ENCODE data around the gene ZNF789.

The ZNF789 gene

GRCh38 chr7:99504603-99505323, 32.1 kb downstream of the ZNF789 start, which contains the start of gene ZKSCAN5:
Gene ZKSCAN5 (plus strand): TSS chr7:99504662. CDS start chr7:99506045, 1,383 bp downstream.
- peak within 1 kb of the TSS; percentile 75 for H3K27ac ChIP-seq (ENCODE audit: low read depth, low read length, severe bottlenecking)
- 0 to 1% methylated on average over 20 to 47 of the region's 53 CpGs for WGBS, 2 experiments (ENCODE audit: insufficient coverage in 2 of 2)
- H3K4me1 ChIP-seq (ENCODE audit: control insufficient read depth, insufficient read depth, low read length, poor library complexity, severe bottlenecking): peaks cover 17% of the 10 kb centered on the region
- no peaks in the 10 kb centered on the region for H3K9me3 ChIP-seq (ENCODE audit: control insufficient read depth, low read length)
- peak within 1 kb of the TSS; percentile 87 for H3K4me3 ChIP-seq (ENCODE audit: extremely low read depth, insufficient read depth, low read length, poor library complexity, severe bottlenecking)
- H3K36me3 ChIP-seq (ENCODE audit: control insufficient read depth, insufficient read depth, low read length): peaks cover 6% of the 10 kb centered on the region

GRCh38 chr7:99505324-99505662, 32.6 kb downstream of the ZNF789 start:
- H3K4me1 ChIP-seq (ENCODE audit: control insufficient read depth, insufficient read depth, low read length, poor library complexity, severe bottlenecking): peaks cover 17% of the 10 kb centered on the region
- peak overlapping the region; percentile 87 for H3K4me3 ChIP-seq (ENCODE audit: extremely low read depth, insufficient read depth, low read length, poor library complexity, severe bottlenecking)
- peak overlapping the region; percentile 75 for H3K27ac ChIP-seq (ENCODE audit: low read depth, low read length, severe bottlenecking)
- no peaks in the 10 kb centered on the region for H3K9me3 ChIP-seq (ENCODE audit: control insufficient read depth, low read length)
- peaks cover 9% of the 10 kb centered on the region for H3K36me3 ChIP-seq (ENCODE audit: control insufficient read depth, insufficient read depth, low read length)
- 0 to 3% methylated on average over 6 to 7 of the region's 11 CpGs for WGBS, 2 experiments (ENCODE audit: insufficient coverage in 2 of 2)

- peaks cover 62% of the 10 kb centered on the region for H3K36me3 ChIP-seq (ENCODE audit: control insufficient read depth, insufficient read depth, low read length)
These were observed 41.4 kb downstream of the ZNF789 start for GRCh38 chr7:99514050-99514449.

GRCh38 chr7:99521399-99521798, 48.7 kb downstream of the ZNF789 start:
- Histone ChIP-seq H3K4me3 (ENCODE audit: extremely low read depth, insufficient read depth, low read length, poor library complexity, severe bottlenecking) (no peak overlapping the region), H3K27ac (ENCODE audit: low read depth, low read length, severe bottlenecking) (no peak overlapping the region), H3K36me3 (ENCODE audit: control insufficient read depth, insufficient read depth, low read length) (peaks cover 53% of the 10 kb centered on the region), H3K4me1 (ENCODE audit: control insufficient read depth, insufficient read depth, low read length, poor library complexity, severe bottlenecking) (no peaks in the 10 kb centered on the region), H3K9me3 (ENCODE audit: control insufficient read depth, low read length) (no peaks in the 10 kb centered on the region)
- WGBS, 2 experiments (ENCODE audit: insufficient coverage in 2 of 2): 96 to 100% methylated on average over 2 of the region's 3 CpGs

More at GRCh38 chr7:99514050-99514449, 41.4 kb downstream of the ZNF789 start:
- no peaks in the 10 kb centered on the region for H3K9me3 ChIP-seq (ENCODE audit: control insufficient read depth, low read length)
- no peak overlapping the region for H3K4me3 ChIP-seq (ENCODE audit: extremely low read depth, insufficient read depth, low read length, poor library complexity, severe bottlenecking)
- H3K4me1 ChIP-seq (ENCODE audit: control insufficient read depth, insufficient read depth, low read length, poor library complexity, severe bottlenecking): no peaks in the 10 kb centered on the region
- no peak overlapping the region for H3K27ac ChIP-seq (ENCODE audit: low read depth, low read length, severe bottlenecking)
- 100% methylated on average over 1 of the region's 1 CpG; no CpG with 5 or more reads in 1 of the 2 experiments for WGBS, 2 experiments (ENCODE audit: insufficient coverage in 2 of 2)

GRCh38 chr7:99525713-99526440, 53.2 kb downstream of the ZNF789 start:
- Histone ChIP-seq H3K27ac (ENCODE audit: low read depth, low read length, severe bottlenecking) (no peak overlapping the region), H3K4me3 (ENCODE audit: extremely low read depth, insufficient read depth, low read length, poor library complexity, severe bottlenecking) (no peak overlapping the region), H3K4me1 (ENCODE audit: control insufficient read depth, insufficient read depth, low read length, poor library complexity, severe bottlenecking) (no peaks in the 10 kb centered on the region), H3K9me3 (ENCODE audit: control insufficient read depth, low read length) (peaks cover 23% of the 10 kb centered on the region), H3K36me3 (ENCODE audit: control insufficient read depth, insufficient read depth, low read length) (peaks cover 69% of the 10 kb centered on the region)
- WGBS, 2 experiments (ENCODE audit: insufficient coverage in 2 of 2): 96 to 97% methylated on average over 20 to 21 of the region's 21 CpGs

- H3K9me3 ChIP-seq (ENCODE audit: control insufficient read depth, low read length): peaks cover 54% of the 10 kb centered on the region
These were observed 58.7 kb downstream of the ZNF789 start for GRCh38 chr7:99531354-99531765.

GRCh38 chr7:99535667-99536066, 63.0 kb downstream of the ZNF789 start:
- H3K36me3 ChIP-seq (ENCODE audit: control insufficient read depth, insufficient read depth, low read length): peaks cover 39% of the 10 kb centered on the region
- no CpG with 5 or more reads among the region's 2 CpGs for WGBS, 2 experiments (ENCODE audit: insufficient coverage in 2 of 2)
- H3K4me3 ChIP-seq (ENCODE audit: extremely low read depth, insufficient read depth, low read length, poor library complexity, severe bottlenecking): no peak overlapping the region
- peaks cover 38% of the 10 kb centered on the region for H3K9me3 ChIP-seq (ENCODE audit: control insufficient read depth, low read length)
- no peaks in the 10 kb centered on the region for H3K4me1 ChIP-seq (ENCODE audit: control insufficient read depth, insufficient read depth, low read length, poor library complexity, severe bottlenecking)
- no peak overlapping the region for H3K27ac ChIP-seq (ENCODE audit: low read depth, low read length, severe bottlenecking)

More at GRCh38 chr7:99531354-99531765, 58.7 kb downstream of the ZNF789 start:
- 92 to 98% methylated on average over 11 to 12 of the region's 12 CpGs for WGBS, 2 experiments (ENCODE audit: insufficient coverage in 2 of 2)
- Histone ChIP-seq H3K4me3 (ENCODE audit: extremely low read depth, insufficient read depth, low read length, poor library complexity, severe bottlenecking) (no peak overlapping the region), H3K4me1 (ENCODE audit: control insufficient read depth, insufficient read depth, low read length, poor library complexity, severe bottlenecking) (no peaks in the 10 kb centered on the region), H3K36me3 (ENCODE audit: control insufficient read depth, insufficient read depth, low read length) (peaks cover 79% of the 10 kb centered on the region), H3K27ac (ENCODE audit: low read depth, low read length, severe bottlenecking) (no peak overlapping the region)

Measured in mesodermal cell (in vitro differentiated cells).